SHP77 treated with DMSO at 0.1 percent for 48 hours (cell line): ENCODE data around the gene PDE4B.

Source experiments
- DNase-seq: peaks from one replicate; lab custom pipeline; 2025; lab: John Stamatoyannopoulos, UW

Gene PDE4B

DNA sequence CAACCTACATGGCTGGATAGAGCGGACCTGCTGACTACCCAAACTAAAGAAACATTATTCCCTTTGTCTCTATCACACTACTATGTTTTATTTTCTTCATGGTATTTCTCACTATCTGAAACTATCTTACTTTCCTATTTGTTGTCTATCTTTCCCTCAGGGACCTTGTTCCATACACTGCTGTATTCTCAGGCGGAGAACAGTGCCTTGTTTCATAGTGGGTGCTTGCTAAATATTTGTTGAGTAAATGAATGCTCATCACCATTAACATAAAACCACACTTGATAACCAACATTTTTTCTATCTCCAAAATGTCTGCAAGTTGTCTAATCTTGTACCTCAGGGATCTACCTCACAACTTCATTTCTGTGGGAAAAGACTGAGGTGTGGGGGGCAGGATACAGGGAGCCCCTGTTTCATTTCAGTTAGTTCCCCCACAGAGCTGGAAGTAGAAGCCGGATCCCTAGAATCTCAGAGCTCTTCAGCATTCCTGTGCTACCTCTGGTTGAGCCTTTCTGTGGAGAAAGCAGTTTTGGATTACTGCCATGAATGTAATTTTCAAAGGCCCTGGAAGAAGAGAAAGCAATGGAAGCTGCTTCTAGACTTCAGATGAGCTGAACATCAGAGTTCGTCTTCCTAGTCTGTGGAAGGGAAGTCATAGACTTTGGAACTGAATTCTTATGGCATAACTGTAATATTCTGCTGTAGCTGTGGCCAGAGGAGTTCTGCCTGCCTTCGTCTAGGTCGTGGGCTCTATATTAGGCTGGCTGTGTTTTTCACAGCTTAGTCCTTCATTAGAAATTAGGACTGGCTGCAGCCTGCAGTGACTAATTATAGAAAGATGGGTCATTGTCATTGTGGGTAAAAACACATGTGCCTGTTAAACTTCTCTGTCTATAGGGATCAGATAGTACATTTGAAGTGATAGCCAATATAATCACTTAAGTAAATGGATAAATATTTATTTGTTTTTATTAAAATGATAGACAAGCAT is 448.1 kb downstream of the PDE4B start:
- DNase-seq, result no peak

DNA sequence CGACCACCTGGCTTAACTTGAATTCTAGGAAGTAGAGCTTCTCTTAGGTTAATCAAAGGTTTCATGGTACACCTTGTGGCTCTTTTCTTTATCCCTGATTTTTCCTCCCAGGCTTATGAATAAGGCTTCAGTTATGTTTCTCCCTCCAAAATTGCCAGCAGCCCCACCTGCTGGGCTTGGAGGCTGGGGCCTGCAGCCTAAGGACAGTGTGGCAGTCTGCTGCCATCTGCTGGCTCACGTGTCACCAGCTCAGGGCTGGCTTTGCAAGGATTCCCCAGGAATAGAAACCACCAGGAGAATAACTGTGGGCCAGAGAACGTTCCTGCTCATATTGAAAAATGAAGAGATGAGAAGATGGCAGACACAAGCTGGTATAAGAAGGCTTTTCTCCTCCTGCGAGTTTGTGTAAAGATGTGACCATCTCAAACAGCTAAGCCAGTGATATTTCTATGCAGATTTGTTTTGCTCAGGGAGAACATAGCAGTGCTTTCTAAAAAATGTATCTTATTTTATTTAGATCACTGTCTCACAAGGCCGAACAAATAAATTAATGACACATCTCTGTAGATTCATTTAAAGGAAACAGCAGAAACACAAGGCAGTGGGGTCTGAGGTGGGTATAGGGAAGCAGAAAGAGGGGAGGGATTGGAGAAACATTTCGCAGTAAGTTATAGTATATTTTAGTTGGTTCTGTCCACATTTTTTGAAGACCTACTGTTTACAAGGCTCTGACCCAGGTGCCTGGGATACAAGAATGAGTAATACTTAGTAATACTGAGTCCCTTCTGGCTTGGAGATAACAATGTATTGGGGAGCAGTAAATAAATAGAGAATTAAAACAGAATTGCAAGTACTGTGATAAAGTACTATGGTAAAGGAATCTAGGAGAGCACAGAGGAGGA is 450.2 kb downstream of the PDE4B start:
- peak; percentile 89 for DNase-seq

DNA sequence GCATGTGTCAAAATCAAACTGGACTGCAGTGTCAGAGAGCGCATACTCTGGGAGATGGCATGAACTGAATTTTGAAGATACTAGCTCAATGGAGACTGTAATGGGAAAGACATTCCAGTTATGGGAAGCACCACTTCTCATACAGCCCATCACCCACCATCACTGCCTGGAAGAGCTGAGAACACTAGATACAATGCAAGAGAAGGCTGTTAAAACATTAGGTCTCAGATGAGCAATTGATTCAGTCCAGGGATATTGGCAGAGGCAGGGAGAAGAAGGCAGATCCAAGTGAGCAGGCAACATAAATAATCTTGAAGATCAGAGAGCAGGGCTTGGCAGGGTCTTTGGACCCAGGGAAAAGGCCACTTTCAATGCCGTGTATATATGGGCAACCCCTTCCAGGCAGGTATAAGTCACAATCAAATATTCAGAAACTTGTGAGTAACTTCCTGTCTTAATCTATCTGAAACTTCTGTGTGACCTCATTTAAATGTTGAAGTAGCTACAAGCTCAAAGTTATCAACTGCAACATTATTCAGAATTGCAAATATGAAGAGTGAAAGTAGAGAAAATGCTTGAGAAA is 450.9 kb downstream of the PDE4B start:
- no peak for DNase-seq

DNA sequence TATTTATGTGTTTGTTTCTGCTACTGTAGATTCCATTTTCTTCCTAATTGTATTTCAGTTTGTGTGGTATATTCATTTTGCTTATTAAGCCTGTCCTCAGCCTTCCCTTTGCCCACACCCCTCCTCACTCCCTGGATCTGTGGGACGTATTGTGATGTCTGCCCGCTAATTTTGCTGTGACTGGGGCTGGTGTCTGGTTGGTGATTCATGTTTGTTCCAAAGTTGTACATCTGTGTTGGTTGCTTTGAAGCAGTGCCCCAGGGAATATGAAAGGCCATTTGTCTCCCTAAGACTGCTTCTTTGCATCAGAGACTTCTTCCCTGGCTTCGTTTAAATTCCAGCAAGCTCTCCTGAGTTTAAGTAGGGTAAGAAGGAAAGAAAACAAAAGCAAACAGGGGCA is 451.7 kb downstream of the PDE4B start:
- DNase-seq, result no peak

DNA sequence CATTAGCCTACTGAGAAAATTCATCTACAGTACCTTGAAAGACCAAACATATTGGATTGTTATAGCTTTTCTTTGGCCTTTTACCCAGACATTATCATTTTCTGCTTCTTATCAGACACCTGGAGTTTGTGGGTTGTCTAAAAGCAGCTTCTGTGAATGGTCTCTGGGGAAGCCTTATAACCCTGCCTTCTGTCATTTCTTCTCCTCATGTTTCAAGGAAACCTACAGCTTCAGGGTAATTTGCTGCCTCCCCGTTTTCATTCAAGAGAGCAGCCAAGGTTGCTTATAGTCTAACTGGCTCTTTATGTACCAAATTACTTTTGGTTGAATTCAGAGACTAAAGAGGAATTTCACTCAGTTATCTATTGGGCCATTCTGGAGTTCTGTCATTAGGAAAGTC is 453.0 kb downstream of the PDE4B start:
- DNase-seq, result no peak

DNA sequence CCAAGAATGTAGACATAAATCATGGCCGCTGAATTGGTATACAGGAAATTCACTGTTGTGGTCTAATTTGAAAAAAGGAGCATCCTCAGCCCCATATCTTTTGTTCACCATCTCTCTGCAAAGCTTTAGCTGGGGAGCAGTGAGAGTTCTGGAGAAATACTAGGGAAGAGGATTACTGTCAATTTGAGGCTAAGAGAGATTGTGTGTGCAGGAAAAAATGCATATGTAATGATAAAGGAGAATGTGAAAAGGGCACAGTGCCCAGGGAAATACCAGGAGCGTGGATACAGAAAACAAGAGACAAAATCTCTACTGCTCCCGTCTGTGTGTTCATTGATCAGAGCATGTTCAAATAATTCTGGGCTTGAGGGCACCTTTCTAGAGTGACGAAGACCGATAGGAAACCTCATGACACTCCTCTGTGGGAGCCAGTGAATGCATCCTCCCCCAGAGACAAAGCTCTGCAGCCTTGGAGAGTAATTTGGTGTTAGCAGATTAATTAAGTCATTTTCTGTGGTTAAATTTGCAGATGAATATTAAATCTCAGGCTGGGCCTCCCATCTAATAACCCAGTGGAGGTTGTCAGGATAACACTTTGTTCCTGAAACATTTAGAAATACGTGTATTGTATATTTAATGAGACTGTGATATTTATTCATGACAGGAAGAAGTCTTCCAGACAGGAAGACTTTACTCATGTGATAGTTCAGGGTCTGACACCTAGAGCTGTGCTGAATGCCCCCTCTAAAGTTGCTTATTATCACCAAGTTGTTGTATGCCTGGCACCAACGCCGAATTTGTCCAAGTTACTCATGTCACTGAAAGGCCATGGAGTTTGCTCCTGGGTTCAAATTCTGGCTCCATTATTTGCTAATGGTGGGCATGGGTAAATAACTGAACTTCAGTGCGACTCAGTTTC is 453.9 kb downstream of the PDE4B start:
- DNase-seq, result no peak

DNA sequence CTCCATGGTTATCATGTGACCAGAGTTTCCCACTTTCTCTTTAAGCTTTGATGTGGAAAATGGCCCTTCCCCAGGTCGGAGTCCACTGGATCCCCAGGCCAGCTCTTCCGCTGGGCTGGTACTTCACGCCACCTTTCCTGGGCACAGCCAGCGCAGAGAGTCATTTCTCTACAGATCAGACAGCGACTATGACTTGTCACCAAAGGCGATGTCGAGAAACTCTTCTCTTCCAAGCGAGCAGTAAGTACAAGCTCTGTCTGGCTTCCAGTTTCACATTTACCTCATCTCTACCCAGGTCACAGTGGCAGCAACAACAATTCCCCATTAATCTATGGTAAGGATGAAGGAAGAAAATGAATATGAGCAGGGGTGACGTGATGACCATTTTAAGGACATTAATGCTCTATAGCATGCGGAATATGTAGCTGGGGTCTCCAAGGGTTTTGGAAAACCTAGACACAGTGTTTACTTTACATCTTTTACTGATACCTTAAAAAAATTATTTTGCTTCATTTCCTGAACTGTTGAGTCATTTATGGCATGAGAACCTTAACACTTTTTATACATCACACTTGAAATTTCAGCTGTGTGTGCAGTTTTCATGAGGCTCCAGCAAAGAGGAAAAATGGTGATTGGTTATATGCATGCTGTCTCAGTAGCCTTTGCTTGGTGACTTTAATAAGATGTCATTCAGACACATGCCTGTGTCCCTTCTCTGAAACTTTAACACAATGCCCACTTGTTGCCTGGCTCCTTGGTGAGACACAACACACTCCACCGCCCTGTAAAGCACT is 454.9 kb downstream of the PDE4B start:
- no peak for DNase-seq

DNA sequence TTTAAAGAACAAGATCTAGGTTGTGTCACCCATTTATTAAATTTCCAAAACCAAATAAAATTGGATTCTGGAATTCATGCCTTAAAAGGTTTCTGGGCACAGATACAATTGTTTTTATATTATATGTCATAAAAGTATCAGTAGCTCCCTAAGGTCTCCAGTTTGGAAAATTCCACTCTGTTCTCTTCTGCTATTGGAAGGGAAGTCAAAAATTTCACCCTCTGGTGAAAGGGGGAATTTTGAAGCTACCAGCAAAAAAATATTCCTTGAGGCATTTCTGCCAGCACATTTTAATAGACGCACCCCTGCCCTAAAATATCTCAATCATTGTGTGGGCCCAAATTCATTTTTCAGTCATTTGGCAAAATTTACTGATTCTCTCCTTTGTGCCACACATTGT is 455.6 kb downstream of the PDE4B start:
- no peak for DNase-seq

DNA sequence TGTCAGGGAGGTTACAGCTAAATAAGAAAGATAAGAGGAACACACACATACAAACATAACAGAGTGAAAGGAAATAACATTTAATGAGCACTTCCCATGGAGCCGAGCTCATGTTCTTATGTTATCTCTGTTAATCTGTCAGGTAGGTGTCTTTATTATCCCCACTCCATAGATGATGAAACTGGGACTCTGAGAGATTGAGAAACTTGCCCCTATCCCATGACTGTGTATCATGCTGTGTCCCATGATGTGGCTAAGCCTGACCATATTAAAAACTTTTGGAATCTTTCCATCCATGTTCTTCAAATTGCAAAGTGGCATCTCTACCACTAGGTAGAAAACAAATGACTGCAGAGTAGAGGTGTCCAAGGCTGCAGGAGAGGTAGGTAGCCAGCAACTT is 456.1 kb downstream of the PDE4B start:
- DNase-seq, result no peak

DNA sequence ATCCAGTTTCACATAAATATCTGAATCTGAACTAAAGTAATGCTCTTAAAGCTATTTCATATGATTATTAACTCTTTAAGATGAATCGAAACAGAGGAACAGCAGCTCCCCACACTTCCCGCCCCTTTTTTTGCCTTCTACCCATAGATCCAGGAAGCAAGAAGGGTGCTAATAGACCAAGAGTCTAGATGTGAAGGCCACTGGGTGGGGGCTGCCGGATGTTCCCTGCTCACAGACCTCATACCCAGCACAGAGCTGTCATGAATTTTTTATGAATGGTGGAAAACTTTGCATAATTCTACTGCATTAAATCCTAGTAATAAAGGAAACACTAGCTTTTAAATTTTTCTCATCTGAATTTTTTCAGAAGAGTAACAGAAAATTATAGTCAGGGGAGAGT is 457.4 kb downstream of the PDE4B start:
- DNase-seq, result no peak

DNA sequence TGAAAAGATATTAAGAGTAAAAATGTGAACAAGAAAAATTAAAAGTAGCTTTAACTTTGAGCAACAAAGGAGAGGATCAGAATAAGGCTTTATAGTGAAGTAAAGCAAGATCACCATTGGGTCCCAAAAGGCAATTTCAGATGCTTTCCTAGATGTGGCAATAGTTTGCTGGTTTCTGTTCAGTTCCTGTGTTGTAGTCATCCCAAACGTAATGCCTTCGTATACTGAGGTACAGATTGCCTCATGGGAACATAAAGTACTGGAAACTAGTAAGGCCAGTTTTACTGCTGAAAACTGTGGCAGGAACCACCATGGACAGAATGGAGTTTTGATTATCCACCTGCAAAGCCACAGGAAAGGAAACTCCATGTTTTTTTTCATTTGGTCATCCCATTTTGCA is 457.8 kb downstream of the PDE4B start:
- DNase-seq, result no peak

DNA sequence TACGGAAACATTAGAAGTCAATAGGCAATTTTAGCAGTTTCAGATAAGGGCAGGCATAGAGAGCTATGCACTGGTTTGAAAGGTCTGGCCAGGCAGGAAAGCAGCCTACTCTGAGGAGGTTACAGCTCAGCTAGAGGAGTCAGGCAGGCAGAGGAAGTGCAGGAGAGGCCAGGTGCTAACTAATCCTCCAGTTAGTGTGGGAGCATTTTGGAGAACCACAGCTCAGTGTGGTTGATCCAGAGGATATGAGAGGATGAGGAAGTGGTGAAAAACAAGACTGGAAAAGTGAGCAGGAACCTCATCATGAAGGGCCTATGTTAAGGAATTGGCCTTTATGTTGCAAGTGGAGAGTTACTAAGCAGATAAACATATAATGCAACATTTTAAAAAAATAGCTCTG is 458.9 kb downstream of the PDE4B start:
- peak; percentile 48 for DNase-seq

DNA sequence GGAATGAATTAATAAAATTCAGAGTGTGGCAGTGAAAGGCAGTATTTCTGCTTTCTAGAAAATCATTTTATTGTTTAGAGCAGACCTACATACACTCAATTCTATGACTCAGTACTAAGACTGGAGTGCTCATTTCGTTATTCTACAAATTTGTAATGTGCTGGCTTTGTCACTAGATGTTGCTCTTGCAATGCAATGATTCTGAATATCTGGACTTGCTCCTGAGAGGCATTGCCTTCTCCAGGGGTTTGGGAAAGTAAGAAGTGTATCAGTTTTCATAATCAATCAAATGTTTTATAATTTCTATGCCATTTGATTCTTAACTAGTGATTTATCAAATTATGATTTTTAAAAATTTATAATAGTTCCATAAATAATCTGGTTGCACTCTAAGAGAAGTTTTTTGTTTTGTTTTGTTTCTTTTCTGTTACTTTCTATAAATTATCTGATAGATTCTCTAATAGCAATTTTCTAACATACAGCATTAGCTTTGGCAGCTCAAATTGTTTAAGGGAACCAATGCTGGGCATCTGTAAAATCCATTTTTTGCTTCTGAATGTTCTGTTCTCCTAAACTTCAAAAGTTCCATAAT is 460.7 kb downstream of the PDE4B start:
- peak; percentile 32 for DNase-seq

DNA sequence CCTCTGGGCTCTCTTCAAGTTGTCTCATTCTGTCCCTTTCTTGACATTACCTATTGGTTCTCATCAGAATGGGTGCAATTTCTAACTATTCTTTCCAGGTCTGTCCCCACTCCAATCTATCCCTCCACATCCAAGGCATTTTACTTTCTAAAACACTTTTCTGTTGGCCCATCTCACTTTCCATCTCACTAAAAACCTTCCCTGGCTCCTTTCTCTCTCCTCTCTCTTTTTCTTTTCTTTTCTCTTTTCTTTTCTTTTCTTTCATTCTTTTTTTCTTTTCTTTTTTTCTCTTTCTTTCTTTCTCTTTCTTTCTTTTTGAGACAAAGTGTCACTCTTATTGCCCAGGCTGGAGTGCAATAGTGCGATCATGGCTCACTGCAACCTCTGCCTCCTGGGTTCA is 462.1 kb downstream of the PDE4B start:
- DNase-seq, result no peak

DNA sequence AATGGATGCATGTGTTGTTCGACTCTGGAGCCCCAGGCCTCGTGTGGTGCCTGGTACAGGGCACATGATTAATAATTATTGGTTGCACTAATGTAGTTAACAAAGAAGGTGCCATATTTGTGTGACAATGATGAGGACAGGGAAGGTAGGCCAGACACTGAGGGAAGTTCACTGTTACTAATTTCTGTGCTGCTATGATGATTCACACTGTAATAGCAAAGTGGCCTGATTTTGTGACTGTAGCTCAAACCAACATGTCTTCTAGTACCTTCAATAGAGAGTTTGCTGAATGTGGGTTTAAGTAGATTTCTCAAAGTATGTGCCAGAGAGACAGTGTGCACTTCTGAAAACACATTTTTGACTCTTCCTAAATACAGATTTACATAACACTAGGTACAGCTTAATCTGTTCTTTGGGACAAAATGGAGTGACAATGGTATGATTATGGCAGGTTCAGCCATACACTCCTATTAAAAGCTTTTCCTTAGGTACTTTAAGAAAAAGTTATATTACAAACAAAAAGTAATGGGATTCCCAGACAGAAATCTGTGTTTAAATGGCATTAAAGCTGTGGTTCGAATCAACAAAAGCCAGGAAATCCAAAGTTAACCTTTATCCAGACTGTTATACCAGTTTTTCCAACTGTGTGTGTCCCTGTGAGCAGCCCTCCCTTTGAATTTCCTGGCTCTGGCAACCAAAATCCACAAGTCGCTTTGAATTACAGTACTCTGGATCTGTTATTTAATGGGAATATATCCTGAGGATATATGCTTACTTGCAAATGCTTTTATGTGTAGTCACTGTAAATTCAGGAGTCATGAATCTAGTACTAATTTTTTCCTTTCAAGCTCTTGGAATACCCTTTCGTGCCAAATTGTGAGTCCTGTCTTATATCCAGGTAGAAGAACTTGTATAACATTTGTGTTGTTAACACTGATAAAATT is 464.2 kb downstream of the PDE4B start:
- no peak for DNase-seq

DNA sequence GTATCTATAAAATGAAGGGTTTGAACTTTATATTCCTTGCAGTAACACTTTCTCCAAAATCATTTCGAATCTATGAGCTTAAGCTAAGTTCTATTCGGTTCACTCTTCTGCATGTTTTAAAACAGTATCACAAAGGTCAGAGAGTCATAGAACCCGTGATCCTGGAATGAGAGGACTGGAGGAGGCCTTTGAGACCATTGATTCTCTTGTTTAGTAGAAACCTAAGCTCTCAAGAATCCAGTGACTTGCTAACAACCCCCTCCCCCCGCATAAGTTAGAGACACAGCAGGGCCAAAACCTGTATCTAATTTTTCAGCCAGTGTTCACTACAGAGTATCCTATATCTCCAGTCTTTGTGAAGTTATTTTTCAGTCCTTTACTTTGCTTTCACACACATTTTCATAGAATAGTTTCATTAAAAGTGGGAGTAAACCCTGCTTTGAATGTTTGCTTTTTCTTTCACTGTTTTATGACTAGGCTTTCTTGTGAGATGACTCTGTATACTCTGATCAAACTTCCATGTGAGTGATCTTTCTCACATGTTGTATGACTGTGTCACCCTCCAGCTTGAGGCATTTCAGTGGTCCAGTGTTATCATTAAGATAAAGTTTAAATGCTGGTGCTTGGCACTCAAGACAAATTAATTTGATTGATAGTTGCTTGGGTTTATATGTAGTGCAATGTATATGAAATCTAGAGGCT is 465.9 kb downstream of the PDE4B start:
- DNase-seq, result no peak

DNA sequence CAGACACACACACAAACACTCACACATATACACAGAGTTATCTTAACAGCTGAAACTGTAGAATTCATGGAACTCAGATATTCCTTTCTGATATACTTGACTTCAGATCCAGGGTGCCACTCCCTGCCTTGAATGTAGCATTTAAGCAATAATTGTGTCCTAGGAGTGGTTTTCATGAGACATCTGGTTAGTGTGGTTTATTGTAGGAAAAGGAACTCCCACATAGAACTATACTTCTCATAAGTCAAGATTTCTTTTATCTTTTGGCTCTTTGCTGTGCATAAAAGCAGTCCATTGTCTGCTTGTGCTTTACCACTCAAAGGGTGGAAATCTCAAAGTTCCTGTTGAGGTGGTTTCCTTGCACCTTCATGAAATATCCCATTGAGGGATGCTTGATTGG is 468.7 kb downstream of the PDE4B start:
- DNase-seq, result no peak

DNA sequence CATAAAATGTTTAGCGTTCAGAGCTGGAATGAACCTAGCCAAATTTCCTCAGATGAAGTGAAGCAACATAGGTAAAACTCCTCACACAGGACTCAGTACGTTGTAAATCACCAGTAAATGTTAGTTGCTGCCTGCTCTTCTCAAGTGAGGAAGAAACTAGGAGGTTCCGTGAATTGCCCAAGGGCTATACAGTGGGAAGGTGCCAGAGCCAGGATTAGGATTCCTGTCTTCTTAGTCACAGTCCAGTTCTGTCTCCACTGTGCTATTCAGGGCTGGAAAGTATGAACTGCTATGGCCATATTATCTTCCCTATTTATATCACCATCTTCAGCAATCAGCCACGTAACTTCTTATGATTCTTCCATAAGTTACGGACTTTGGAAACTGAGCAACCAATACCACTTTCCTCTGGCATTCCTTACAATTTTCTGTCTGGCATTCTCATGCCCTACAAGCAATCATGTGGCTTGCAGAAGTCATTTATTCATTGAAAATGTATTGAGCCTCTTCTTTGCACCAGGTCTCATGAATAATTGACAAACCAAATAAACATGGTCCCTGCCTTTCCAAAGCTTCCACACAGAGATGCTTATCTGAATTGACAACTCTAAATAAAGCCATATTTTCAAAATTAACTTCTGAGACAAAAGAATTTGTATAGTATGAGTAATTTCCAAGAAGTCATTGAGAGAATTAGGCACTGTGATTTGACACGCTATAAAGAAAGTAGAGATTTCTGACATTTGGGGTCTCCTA is 469.7 kb downstream of the PDE4B start:
- DNase-seq, result no peak
